H4 (cell line): ENCODE data around the gene GSPT1. TPM values are rescaled to one million over a fixed set of nuclear protein-coding genes. Genes with fewer than 3 reads are reported as not detected.
"Not testable (repeated sequence)": the region's sequence is repeated elsewhere in the genome, so short reads cannot be mapped to it uniquely, and the experiment has no call there.

Experiments used
- DNase-seq: peaks from one replicate; pipeline ENCODE4 v3.0.0-alpha.2; 2015; ENCODE audit warnings: low spot score
- total RNA-seq: library from RNA; depleted of rRNA; stranded (reverse); fragments of >200 nt; shearing (Covaris generic); gene quantifications from 2 replicates; pipeline ENCODE4 v1.2.3, GENCODE V29; 2014

GSPT1 gene
- total RNA-seq, 1 experiment from 2014 or later, result 76.1 TPM

DNA sequence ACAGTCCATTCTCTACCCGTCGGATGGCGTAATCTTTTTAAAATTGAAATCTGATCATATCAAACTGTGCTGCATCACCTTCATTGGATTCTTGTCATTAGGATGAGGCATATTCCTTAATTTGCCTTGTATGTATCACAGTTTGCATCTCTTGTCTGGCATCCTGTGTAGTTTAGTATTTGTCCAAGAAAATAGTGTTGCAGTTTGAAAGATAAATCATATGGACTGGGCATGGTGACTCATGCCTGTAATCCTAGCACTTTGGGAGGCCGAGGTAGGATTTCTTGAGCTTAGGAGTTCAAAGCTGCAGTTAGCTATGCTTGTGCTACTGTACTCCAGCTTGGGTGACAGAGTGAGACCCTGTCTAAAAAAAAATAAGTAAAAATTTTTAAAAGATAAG is 58.6 kb downstream of the GSPT1 start:
- DNase-seq, result no peak

DNA sequence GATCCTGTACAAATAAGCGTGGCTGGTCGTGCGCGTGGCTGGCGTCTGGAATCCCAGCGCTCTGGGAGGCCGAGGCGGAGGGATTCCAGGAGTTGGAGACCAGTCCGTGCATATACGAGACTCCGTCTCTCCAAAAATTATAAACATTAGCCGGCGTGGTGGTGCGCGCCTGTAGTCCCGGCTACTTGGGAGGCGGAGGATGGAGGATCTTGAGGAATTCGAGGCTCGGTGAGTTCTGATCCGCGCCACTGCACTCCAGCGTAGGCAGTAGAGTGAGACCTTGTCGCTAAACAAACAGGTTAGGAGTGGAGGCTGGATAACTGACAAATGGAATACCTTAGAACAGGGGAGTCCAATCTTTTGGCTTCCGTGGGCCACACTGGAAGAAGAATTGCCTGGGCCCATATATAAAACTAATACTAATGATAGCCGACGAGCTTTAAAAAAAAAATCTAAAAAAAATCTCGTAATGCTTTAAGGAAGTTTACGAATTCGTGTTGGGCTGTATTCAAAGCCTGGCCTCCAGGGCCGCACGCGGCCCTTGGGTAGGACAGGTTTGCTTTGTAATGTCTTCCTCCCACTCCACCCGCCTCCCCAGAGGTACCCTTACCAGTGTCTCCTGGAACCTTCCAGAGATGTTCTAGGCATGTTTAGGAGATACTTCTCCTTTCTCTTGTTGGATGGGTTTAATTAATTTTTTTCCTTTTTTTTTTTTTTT is 63.5 kb downstream of the GSPT1 start:
- DNase-seq, result no peak

DNA sequence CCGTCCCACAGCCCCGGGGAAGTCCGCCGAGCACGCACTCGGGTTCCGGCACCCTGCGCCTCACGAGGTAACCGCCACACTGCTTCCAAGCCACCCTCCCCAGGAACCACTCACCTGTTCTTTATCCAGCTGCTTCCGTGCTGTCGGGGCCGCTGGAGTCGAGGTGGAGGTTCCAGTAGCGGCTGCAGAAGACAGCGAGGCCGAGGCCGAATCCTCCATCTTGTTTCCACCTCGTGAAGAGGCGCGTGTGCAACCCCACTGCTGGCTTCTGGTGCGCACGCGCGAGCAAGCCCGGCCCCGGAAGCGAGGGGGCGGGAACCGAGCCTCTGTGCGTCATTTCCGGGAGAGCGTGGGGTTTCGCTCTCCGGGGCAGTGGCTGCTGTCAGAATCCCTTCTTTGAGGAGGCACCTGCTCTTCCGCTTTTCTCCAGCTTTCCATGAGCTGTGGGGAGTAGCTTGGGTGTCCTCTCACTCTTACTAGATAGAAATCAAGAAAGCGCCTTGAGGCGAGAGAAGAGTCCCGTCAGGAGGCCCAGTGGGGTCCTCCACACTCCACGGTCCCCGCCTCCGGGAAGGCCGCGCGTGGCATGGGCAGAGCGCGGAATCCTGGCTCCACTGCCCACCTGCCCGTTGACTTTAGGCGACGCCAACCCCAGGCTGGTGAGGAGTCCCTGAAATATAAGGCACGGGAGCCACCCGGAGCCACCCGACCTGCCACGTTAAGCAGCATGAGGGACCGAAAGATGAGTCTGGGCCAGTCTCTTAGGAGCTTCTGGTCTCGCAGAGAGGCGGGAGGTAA is 64.3 kb downstream of the GSPT1 start, which contains the start of gene RSL1D1:
Gene RSL1D1 (minus strand): TSS at position 249 of the 798 bp plus-strand sequence. CDS start 30 bp downstream, at position 219.
- peak; percentile 87 for DNase-seq

DNA sequence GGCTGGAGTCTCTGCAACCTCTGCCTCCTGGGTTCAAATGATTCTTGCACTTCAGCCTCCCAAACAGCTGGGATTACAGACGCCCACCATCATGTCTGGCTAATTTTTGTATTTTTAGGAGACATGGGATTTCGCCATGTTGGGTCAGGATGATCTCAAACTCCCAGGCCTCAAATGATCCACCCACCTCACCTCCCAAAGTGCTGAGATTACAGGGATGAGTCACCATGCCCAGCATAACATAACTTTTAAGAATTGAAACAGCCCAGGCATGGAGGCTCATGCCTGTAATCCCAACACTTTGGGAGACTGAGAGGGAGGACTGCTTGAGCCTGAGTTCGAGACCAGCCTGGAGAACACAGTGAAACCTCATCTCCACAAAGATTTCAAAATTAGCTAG is 66.9 kb downstream of the GSPT1 start:
- no peak for DNase-seq

DNA sequence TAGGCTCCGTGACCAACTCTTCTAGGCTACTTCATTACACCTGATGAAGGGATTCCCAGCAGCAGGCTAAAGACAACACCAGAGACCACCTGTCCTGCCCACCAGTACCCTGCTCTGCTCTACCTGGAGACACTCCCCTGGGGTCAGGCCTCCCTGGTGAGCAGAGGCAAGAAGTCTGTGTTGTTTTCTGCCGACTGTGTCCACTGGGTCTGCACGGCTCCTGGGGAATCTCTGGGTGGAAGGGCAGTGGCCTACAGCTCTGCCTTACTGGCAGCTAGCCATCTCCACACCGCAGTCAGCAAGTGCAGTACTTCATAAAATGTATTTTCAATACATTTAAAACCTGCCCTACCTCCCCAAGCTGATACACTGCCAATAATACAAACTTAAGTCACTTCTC is 71.3 kb downstream of the GSPT1 start:
- DNase-seq, result no peak

DNA sequence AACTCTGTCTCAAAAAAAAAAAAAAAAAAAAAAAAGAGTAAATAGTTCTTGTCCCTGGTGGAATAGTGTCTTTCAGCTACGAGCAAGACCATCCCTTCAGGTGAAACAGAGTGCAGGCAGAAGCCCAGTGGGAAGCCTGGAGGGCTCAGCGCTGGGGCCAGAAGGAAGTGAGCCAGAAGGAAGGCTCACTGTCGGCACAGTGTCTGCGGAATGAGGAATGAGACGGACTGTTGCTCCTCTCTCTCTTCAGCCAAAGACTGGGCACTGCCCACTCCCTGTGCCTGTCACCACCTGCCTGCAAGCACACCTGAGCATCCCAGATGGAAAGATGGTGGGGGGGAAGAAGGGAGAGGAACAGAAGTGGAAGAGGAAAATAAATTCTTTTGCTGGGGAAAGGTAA is 71.9 kb downstream of the GSPT1 start:
- no peak for DNase-seq

DNA sequence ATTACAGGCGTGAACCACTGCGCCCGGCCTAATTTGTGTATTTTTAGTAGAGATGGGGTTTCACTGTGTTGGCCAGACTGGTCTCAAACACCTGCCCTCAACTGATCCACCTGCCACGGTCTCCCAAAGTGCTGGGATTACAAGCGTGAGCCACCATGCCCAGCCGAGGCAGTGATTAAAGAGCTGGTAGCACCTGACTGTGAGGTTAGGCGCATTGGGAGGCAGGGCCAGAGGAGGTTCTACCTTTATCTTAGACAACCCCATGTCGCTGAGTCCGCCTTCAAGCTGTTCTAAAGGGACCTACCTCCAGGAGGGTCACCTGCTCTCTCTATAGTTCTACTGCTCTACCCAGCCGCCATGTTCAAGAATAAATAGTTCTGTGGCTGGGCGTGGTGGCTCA is 72.5 kb downstream of the GSPT1 start:
- DNase-seq, result no peak

DNA sequence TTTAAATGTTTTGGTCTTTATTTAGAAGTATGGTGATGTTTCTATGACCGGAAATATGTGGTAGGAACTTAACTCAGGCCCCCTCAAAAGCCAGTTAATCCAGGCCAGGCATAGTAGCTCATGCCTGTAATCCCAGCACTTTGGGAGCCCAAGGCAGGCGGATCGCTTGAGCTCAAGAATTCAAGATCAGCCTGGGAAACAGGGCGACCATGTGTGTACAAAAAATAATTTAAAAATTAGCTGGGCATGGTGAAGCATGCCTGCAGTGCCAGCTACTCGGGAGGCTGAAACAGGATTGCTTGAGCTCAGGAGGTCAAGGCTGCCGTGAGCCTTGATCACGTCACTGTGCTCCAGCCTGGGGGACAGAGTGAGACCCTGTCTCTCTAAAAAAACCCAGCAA is 74.7 kb downstream of the GSPT1 start:
- DNase-seq, result no peak

DNA sequence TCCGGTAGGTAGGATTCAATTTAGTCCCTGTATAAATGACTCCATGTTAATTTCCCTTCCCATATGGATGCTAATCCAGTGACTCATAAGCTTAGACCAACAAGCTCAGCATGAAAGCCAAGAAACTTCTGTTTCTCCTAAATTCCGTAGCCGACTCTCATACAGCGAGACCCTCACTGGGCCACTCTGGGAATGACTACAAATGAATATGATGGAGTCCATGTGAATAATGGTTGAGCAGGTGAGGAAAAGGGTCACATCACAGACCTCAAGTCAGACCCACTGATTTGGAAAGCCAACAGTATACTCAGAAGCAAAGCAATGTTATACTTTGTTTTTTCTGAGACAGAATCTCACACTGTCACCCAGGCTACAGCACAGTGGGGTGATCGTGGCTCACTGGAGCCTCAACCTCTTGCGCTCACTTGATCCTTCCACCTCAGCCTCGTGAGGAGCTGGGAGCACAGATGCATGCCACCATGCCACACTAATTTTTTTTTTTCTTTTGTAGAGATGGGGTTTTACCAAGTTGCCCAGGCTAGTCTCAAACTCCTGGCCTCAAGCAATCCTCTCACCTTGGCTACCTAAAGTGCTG is 79.0 kb downstream of the GSPT1 start:
- peak; percentile 50 for DNase-seq

DNA sequence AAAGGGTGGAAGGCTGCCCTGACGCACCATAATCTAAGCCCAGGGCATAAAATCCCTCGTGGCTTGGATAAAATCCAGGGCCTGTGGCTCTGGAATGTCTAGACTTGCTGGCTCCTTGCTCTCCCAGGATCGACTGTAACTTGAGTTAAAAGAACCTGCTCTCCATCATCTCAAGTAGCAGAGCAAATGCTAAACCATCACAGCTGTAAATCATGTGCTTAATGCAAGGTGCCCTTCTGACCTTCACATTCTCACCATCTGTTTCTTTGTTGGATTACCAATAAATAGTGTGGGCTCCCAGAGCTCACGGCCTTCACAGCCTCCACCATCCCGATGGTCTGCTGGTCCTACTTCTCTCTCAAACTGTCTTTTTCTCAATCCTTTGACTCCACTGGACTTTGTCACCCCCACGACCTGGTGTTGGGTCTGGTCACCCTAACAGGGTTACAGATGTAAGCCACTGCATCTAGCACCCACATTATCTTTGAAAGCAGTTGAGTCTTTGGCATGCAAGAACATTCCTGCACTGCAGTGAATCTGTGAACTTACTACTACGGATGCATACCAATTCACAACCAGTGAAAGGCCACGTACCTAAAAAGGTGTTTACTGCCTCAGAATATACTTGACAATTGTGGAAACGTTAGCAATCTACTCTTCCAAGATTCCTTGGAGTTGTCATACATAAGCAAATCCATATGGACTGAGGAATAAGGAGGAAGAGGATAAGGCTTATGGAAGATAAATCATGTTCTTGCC is 79.7 kb downstream of the GSPT1 start:
- peak; percentile 41 for DNase-seq

DNA sequence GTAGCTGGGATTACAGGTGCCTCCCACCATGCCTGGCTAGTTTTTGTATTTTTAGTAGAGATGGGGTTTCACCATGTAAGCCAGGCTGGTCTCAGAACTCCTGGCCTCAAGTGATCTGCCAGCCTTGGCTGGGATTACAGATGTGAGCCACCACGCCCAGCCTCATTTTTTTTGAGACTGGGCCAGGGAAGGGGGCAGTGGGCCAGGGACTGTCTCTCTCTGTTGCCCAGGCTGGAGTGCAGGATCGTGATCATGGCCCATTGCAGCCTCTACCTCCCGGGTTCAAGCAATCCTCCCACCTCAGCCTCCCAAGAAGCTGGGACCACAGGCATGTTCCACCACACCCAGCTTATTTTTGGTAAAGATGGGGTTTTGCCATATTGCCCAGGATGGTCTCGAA is 80.4 kb downstream of the GSPT1 start:
- no peak for DNase-seq

DNA sequence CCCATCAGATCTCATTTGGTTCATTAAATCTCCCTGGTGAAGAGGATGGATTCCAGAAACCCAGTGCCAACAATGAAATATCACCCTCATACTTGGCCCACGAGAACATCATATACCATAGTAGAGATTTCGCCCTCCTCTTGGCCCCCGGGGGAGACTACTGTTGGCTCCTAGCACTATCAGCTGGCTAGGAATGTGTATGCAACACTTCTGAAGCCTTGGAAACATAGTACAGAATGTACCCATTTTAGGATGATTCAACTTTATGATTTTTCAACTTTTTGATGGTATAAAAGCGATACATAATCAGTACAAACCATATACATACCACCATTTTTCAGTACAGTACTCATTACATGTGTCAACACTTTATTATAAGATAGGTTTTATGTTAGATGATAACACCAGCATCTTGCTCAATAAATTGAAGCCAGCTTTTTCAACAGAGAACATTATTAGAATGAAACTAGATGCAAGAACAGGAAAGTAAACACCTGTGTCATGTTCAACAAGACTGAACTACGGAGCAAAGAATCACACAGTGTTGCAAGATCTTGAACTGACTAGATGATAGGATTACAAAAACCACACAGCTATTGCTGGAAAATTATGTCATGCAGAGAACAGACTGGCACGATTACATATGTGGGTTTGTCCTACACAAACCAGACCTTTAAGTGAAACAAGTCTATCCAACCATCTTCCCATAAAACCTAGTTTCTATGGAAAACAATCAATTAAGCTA is 81.6 kb downstream of the GSPT1 start:
- peak; percentile 72 for DNase-seq

DNA sequence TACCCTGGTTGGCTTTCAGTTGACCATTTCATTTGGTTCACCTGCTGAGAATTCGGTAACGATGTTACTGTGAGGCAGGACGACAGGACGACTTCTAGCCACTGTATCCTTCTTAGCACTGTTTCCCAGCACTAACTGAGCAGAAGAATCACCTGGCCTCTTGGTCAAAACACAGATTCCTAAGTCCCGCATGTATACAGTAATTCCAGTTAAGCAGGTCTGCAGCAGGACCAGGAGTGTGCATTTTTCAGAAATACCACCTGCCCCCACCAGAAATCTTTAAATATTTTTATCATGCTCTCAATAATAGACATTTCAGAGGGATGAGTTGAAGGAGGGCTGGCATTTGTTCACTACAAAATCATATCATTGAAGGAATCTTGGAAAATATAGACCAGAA is 87.1 kb downstream of the GSPT1 start:
- no peak for DNase-seq

DNA sequence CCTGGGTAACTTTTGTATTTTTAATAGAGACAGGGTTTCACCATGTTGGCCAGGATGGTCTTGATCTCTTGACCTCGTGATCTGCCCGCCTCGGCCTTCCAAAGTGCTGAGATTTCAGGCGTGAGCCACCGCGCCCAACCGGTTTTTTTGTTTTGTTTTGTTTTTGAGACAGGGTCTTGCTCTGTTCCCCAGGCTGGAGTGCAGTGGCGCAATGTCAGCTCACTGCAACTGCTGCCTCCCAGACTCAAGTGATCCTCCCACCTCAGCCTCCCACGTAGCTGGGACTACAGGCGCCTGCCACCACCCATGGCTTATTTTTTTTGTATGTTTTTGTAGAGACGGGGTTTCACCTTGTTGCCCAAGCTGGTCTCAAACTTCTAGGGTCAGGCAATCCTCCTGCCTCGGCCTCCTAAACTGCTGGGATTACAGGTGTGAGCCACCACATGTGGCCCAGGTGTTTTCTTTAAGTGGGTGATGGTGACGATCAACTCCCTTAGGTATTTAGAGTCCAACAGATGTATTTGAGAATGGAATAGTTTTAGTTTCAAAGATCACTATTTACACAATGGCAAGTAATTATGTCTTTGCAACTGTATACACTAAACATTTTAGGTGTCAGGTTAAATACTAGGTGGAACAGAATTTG is 90.1 kb downstream of the GSPT1 start:
- DNase-seq, result not testable (repeated sequence)

DNA sequence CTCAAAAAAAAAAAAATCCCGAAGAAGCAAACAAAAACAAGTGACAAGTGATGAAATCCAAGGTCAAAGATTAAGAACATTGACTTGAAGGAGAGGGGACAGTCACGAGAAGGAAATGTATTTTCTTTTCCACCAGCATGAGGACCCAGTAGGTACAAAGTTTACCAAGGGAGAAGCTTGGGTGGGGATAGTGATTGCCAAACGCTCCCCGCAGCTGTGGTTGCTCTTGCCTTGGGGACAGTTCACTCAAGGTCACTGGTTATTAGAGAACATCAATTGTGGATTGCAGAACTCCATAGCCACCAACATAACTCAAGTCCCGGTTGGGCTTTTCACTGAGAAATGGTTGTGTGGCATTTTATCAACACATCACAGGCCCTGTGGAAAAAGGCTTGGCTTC is 91.4 kb downstream of the GSPT1 start:
- no peak for DNase-seq

DNA sequence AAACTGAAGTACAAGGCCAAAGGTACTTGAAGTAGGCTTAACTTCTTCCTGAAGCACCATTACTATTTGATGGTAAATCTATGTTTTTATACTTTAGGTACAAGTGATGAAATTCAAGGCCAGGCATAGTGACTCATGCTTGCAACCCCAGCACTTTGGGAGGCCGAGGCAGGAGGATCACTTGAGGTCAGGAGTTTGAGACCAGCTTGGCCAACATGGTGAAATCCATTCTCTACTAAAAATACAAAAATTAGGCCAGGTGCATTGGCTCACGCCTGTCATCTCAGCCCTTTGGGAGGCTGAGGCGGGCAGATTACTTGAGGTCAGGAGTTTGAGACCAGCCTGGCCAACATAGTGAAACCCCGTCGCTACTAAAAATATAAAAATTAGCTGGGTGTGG is 92.1 kb downstream of the GSPT1 start:
- DNase-seq, result not testable (repeated sequence)

DNA sequence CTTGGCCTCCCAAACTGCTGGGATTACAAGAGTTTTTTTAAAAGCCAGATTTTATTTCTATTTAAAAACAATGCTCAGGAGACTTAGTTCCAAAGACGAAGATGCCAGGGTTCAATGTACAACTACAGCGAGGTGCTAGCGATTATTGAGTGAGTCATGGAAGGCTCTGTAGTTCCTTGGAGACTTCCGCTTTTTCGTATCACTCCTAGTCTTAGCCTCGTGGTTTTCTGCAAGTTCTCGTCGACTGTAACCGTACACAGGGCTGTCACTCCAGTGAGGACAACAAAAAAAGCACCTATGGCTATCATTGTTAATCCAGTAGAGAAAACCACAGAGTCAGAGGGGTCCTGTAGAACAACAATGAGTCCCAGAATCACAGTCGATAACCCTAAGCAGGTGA is 96.0 kb downstream of the GSPT1 start:
- DNase-seq, result no peak

DNA sequence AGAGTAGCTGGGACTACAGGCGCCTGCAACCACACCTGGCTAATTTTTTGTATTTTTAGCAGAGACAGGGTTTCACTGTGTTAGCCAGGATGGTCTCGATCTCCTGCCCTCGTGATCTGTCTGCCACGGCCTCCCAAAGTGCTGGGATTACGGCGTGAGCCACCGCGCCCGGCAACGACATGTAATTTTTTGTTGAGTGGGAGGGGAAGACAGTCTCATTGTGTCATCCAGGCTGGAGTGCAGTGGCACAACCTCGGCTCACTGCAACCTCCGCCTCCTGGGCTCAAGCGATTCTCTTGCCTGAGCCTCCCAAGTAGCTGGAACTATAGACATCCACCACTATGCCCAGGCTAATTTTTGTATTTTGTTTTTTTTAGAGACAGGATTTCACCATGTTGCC is 96.8 kb downstream of the GSPT1 start:
- not testable (repeated sequence) for DNase-seq
